GM18868 (cell line): ENCODE data around the gene ETFB.

Source experiments
- ATAC-seq: cut with Tn5 transposase; IDR thresholded peaks from one replicate; pipeline ENCODE4 v1.9.1; 2021; ENCODE audit warnings: mild to moderate bottlenecking, moderate library complexity; ENCODE audit not compliant: unreplicated experiment

The ETFB gene

DNA sequence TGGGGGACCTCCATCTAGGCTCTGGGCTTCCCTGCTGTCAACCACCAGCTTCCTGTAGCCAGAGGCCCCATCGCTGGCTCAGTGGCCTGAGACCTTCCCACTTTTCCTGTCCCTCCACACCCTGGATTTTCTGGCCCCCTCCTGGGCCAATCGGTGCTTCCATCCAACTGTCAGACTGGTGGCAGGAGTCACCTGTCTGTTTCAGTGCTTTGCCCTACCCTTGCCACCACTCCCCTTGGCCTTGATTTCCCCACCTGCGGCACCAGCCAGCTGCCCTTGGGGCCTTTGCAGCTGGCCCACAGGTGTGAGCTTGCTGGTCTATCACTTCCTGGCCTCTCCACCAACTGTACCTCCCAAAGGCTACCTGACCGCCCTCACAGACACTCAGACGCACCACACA is 36.8 kb downstream of the ETFB start:
- no peak for ATAC-seq

DNA sequence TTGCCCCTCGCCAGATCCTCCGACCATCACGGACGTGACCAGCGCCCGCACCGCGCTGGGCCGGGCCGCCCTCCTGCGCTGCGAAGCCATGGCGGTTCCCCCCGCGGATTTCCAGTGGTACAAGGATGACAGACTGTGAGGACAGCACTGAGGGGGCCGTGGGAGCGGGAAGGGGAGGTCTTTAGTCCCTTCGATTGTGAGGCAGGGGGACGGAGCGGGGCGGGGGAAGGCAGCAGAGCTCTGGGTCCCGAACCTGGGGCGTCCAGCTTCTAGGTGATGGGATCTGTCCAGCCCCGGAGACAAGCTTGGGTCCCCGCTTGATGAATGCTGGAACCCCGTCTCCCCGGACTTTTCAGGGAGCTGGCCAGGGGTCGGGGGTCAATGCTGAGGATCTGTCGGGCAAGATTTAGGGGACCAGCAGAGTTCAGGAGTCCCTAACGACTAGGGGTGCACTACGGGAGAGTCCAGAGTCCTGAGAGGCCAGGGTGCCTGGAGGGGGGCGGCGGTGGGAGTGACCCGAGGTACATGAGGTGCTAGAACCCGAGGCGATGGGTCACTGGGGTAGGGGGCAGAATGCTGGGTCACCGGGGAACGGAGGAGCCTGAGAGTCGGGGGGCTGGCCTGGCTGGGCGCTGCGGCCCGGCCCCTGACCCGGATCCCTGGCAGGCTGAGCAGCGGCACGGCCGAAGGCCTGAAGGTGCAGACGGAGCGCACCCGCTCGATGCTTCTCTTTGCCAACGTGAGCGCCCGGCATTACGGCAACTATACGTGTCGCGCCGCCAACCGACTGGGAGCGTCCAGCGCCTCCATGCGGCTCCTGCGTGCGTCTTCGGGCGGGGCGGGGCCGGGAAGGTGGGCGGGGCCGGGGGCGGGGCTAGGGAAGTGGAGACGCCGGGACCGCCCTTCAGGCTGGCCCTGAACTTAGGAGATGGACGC is 38.9 kb downstream of the ETFB start:
- no peak for ATAC-seq

DNA sequence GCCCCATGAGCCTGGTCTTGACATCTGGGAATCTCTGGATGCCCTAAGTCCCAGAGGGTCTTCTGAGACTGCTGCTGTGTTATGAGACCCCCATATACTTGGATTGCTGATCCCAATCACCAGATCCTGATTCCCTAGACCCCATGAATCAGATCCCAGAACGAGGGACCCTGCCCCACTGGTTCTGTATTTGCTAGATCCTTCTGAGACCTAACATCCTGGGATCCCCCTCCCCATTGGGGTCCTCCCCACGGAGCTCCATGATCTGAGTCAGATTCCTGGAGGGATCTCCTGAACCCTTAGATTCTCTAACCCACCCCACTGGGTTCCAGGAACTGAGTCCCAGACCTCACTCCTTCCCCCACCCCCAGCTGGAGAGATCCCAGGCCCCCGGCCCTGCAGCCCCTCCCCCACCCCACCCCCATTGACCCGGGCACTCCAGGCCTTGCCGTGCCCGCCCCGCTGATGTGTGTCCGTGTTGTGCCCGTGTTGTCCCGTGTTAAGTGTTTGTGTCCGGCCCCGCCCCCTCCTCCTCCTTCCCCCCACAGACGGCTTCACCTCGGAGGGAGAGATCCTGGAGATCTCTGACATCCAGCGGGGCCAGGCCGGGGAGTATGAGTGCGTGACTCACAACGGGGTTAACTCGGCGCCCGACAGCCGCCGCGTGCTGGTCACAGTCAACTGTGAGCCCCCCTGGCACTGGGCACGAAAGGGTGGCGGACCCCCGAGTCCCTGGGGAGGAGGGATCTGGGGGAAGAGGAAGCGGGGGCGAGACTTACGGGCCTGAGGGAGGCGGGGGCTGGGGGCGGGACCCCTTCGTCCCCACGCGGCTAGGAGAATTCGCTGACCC is 39.7 kb downstream of the ETFB start:
- no peak for ATAC-seq

DNA sequence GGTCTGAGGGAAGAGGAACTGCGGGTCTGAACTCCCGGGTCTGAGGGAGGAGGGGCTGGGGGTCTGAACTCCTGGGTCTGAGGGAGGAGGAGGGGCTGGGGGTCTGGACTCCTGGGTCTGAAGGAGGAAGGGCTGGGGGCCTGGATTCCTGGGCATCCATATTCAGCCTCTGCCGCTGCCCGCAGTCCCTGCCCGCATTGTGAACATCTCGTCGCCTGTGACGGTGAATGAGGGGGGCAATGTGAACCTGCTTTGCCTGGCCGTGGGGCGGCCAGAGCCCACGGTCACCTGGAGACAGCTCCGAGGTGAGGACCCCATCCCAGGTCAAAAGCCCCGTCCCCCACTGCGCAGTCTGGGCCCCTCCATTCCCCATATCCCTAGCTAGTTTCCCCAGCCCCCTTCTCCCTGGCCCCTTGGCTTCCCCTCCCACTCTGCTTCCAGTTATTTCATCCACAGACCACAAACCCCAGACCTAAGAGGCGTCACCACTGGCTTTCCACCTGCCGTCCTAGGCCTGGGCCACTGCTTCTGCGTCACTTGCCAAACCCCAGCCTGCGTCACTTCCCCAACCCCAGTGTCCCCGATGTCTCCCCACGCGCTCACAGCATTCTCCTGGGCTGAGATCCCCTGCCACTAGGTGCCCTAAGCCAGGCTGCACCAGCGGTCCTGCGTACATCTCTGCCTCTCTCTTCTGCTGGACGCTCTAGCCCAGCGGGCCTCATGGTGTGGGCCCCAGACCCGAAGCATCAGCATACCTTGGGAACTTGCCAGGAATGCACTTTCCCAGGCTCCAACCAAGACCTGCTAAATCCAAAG is 40.8 kb downstream of the ETFB start:
- ATAC-seq: no peak

DNA sequence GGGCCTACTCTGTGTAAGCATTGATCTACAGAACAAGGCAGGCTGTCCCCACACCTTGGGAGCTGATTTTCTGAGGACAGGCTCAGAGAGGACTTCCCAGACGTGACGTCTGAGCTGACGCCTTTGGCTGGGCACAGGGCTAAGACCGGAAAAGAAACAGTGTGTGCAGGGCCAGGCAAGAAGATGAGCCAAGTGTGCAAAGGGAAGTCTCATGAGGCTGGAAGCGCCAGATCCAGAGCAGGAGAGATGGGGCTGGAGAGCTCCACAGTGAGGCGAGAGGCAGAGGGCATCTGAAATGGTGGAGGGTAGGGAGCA is 42.1 kb downstream of the ETFB start:
- no peak for ATAC-seq

DNA sequence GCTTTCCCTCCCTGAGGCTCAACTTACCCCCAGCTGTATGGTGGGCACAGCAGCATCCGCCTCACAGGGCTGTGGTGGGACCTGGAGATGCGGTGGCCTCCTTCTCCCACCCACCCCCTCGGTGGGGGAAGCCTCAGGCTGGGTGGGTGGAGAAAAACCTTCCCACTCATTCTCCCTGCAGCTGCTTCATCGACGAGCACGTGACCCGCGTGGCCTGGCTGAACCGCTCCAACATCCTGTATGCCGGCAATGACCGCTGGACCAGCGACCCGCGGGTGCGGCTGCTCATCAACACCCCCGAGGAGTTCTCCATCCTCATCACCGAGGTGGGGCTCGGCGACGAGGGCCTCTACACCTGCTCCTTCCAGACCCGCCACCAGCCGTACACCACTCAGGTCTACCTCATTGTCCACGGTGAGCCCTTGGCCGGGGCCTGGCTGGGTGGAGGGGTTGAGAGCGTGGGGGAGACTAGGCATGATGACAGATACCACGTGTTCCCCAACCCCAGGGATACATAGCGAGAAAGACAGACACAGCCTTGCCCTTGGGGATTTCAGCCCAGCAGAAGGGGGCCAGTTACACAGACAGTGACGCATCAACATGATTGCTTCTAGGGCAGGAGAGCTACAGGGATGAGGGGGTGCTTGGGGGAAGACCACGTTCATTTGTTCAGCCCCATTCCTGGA is 42.6 kb downstream of the ETFB start:
- ATAC-seq: no peak

DNA sequence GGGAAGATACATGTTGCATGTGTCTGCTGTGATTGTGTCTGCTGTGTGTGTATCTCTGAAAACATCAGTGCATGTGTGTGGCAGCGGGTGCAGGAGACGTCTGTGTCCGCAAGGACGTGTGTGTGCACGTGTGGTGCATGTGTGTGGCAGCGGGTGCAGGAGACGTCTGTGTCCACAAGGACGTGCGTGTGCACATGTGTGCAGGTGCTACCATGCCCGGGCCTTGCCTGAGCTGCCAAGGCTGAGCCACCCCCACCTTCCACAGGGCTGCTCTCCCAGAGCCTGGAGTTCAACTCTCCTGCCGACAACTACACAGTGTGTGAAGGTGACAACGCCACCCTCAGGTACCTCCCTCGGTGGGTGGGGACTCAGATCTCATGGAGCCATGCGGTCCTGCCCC is 44.4 kb downstream of the ETFB start:
- ATAC-seq: no peak

DNA sequence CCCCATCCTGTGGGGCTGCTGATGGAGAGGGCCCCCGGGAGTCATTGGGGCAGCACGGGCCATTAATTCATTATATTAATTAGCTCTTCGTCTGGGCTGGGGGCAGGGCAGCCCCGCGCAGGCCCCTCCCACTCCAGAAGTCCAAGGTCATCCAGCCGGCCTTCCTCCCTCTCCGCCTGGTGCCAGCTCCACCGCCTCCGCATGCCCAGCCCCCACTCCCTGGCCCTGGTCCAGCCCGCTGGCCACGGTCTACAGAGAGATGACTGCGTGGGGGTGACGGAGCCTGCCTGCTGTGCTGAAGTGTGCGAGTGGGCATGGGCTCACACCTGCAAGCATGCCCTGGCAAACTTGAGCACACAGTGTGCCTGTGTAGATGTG is 45.9 kb downstream of the ETFB start:
- ATAC-seq: no peak

DNA sequence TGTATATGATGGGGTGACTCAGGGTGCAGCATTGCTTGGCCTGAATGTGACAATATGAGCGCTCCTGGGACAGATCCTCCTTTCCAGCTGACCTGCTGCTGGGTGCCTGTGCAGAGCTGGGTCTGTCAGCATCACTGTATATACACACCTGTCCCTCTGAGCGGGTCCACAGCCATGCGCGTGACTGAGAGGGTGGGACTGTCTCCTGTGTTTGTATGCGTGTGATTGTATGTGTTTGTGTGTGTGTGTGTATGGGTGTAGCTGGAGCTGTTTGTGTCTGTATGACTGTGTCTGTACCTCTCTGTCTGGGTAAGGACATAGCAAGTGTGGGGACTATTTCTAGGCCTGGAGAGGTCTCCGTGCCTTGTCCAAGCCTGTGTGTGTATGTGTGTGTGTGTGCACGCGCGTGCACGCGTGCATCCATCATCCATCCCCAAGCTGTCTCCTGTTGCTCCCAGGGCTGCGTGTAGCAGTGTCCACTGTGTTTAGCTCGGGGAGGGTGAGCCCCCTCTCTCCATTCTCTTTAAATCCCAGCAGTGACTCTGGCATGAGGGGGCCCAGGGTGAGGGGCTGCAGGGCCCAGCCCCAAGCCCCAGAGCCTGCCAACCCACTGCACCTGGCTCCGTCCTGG is 46.4 kb downstream of the ETFB start:
- ATAC-seq: no peak

DNA sequence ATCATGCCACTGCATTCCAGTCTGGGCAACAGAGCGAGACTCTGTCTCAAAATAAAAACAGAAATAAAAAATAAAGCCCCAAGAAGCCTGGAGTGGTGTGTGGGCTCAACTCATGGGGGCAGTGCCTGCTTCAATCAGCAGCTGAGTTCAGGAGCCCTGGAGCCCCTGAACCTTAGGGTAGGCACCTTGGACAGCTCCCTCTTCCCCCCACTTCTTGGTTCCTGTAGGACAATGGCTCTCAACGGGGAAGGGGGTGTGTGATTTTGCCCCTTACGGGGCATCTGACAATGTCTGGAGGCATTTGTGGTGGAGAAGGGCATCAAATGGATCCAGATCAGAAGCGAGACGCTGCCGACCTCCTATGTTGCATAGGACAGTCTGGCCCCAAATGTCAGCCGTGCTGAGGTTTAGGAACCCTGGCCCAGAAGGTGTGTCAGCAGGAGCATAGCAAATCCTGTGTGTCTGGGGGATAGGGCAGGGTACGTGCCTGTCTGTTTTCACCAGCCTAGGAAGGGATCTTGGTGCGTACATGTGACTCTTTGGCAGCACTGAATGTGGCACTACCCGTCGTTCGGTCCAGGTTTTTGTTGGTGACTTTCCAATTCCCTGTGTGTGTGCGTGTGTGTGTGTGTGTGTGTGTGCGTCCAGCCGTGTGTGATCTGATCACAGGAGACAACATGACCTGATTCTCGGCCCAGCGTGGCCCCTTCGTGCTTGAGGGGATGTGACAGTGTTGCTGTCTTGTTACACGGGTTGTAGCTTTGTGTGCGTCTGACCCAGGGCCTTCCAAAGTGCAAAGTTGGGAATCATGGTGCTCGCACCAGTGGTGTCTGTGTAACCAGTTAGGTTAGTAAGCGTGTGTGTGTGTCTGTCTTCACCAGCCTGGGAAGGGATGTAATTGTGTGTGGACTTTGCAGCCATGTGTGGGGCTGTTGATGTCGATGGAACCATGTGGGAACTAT is 47.2 kb downstream of the ETFB start:
- ATAC-seq: no peak

DNA sequence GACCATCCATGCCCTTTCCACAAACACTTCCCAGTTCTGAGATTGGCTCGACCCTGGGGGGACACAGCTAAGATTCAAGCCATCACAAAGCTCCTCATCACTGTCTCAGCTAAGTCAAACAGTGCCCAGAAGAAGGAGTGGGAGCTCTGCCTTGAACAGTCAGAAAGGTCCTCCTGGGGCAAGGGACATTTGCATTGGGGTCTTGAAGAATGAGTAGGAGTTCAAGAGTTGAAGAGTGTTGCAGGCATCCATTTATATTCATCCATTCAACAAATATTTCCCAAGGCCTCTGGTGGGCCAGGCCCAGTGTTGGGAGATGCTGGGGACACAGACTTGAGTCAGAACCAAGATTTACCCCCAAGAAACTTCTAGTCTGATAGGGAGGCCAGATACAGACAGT is 48.2 kb downstream of the ETFB start:
- ATAC-seq: no peak

DNA sequence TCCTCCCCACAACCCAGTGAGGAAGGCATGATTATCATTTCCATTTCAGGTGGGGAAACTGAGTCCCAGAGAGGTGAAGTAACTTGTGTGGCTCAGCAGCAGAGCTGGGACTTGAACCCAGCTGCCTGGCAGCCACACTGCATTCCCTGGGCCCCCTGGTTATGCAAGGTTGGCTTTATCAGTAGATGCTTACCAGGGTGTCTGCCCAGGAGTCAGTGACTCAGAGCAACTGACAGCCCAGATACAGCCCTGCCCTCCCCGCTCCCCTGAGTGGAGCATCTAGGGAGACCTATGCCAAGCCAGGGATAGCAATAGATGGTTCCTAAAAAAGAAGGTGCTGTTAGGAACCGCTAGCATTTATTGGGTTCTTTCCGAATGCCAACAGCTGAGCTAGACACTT is 48.8 kb downstream of the ETFB start:
- no peak for ATAC-seq

DNA sequence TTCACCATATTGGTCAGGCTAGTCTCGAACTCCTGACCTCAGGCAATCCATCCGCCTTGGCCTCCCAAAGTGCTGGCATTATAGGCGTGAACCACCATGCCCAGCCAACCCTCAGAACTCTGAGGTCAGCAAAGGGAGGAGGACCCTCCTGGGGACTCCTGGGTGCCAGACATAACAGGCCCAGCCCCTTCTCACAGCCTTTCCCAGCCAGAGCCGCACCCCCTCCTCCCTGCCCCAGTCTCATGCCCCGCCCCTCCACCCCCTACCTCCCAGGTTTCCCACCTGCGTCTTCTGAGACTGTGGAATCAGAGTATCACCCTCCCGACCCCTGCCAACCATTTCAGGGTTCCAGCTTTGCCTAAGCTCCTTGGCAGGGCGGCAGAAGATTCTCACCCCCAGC is 49.5 kb downstream of the ETFB start:
- no peak for ATAC-seq

DNA sequence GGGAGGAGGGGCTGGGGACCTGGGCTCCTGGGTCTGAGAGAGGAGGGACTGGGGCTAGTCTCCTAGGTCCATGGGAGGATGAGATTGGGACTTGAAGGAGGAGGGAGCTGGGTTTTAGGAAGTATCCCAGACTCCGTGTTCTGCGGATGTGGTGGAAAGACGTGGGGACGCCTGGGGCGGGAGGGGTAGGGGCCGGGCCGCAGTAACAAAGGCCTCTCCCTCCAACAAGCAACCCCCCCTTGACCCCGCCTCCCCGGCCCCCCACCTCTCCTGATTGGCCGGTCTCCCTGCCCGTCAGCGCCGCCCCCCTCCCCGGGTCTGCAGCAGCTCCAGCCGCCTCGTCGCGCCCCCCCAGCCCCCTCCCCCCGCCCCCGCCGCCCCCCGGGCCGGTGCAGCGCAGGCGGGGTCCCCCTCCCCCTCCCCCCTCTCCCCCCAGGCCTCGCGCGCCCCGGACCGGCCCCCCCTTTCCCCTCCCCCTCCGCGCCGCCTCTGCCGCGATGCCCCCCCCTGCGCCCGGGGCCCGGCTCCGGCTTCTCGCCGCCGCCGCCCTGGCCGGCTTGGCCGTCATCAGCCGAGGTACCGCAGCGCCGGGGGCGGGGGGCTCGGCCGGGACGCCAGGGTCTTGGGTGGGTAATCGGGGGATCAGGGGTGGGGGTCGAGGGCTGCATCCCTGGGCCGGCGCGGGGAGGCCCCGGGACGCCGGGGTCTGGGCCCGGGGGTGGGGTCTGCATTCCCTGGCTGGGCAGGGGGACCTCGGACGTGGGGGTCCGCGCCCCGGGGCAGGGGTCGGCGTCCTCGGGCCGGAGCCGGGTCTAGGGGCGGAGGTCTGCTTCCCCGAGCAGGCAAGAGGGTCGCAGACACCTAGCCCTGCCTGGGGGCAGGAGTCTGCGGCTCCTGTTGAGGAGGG is 54.6 kb downstream of the ETFB start, which contains the start of gene IGLON5:
Gene IGLON5 (plus strand): TSS at position 294 of the 907 bp plus-strand sequence. CDS start 204 bp downstream, at position 498.
- ATAC-seq: no peak

DNA sequence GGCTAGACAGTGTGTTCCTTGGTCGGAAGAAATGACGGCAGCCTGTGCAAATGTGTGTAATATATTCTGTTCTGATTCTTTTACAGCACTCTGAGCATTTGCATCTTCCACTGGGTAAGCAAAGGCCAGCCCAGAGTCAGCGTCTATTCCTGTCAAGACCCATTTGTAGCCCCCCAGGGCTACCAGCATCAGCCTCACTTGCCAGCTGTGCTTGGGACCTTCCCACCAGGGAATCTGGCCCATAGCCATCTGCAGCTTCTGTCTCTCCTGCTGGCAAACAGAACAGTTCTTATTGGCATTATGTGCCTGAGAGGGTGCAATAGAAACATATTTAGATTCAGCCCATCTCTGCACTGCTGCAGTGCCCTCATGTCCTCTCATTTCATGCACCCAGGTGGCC is 60.7 kb downstream of the ETFB start:
- no peak for ATAC-seq

DNA sequence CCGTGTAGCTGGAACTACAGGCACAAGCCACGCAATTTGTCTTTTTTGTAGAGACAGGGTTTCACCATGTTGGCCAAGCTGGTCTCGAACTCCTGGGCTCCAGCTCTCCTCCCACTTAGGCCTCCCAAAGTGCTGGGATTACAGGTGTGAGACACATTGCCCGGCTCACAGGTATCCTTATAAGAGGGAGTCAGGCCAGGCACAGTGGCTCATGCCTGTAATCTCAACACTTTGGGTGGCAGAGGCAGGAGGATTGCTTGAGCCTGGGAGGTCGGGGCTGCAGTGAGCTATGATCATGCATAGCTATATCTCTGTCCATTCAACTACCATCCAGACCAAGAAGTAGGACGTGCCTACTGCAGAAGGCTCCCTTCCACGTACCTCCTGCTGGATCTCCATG is 64.9 kb downstream of the ETFB start:
- no peak for ATAC-seq

DNA sequence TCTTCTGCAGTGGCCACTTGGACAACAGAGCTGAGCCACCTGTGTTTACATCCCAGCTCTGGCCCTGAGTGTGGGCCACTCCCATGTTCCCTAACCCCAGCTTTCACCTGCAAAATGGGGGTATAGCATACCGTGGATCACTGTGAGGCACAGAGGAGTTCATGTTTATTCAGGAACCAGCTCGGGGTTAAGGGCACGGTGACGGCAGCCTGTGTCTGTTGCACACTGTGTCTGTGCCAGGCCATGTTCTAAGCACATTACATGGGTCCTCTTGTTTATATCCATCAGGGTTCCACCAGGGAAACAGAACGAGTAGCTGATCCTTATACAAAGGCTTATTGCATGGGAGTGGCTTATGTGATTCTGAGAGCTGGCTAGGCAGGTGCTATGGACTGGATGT is 68.8 kb downstream of the ETFB start:
- ATAC-seq: no peak
